WTC11 (cell line): ENCODE measurements around the gene CBR1.
A peak's percentile ranks its signal among the peaks of the same experiment; 100 is the strongest.

Experiments
- ATF1 ChIP-seq: sonication (generic); formaldehyde crosslinking; IDR thresholded peaks from 2 replicates; pipeline ENCODE4 v1.8.1; 2023; ENCODE audit warnings: mild to moderate bottlenecking, moderate library complexity, missing genetic modification reagents
- CREB1 ChIP-seq: sonication (generic); formaldehyde crosslinking; IDR thresholded peaks from 2 replicates; pipeline ENCODE4 v1.8.0; 2023; ENCODE audit warnings: mild to moderate bottlenecking, missing genetic modification reagents
- ESRRA ChIP-seq: sonication (generic); formaldehyde crosslinking; IDR thresholded peaks from 2 replicates; pipeline ENCODE4 v1.8.1; 2022; ENCODE audit warnings: mild to moderate bottlenecking, missing genetic modification reagents, borderline replicate concordance
- RELA ChIP-seq: sonication (generic); formaldehyde crosslinking; IDR thresholded peaks from 2 replicates; pipeline ENCODE4 v1.8.1; 2022; ENCODE audit warnings: missing genetic modification reagents, mild to moderate bottlenecking, borderline replicate concordance
- TF ChIP-seq, protein P1 (sequence below): fragments of 200-600 bp; IDR thresholded peaks from 2 replicates; pipeline ENCODE4 v1.8.0; 2022; ENCODE audit warnings: antibody characterized with exemption
- TF ChIP-seq, protein P2 (sequence below): sonication (generic); formaldehyde crosslinking; IDR thresholded peaks from 2 replicates; pipeline ENCODE4 v1.8.1; 2023; ENCODE audit warnings: mild to moderate bottlenecking, missing genetic modification reagents
- TF ChIP-seq, protein P3 (sequence below): fragments of 250-450 bp; sonication (Bioruptor Pico); IDR thresholded peaks from 2 replicates; pipeline ENCODE4 v1.8.0; 2021; ENCODE audit warnings: mild to moderate bottlenecking
- TF ChIP-seq, protein P4 (sequence below): sonication (generic); formaldehyde crosslinking; IDR thresholded peaks from 2 replicates; pipeline ENCODE4 v1.8.1; 2022; ENCODE audit warnings: mild to moderate bottlenecking, moderate library complexity, missing genetic modification reagents
- TF ChIP-seq, protein P5 (sequence below): sonication (generic); formaldehyde crosslinking; conservative IDR thresholded peaks from 2 replicates; pipeline ENCODE4 v1.8.1; 2022; ENCODE audit warnings: mild to moderate bottlenecking, missing genetic modification reagents

DNA sequence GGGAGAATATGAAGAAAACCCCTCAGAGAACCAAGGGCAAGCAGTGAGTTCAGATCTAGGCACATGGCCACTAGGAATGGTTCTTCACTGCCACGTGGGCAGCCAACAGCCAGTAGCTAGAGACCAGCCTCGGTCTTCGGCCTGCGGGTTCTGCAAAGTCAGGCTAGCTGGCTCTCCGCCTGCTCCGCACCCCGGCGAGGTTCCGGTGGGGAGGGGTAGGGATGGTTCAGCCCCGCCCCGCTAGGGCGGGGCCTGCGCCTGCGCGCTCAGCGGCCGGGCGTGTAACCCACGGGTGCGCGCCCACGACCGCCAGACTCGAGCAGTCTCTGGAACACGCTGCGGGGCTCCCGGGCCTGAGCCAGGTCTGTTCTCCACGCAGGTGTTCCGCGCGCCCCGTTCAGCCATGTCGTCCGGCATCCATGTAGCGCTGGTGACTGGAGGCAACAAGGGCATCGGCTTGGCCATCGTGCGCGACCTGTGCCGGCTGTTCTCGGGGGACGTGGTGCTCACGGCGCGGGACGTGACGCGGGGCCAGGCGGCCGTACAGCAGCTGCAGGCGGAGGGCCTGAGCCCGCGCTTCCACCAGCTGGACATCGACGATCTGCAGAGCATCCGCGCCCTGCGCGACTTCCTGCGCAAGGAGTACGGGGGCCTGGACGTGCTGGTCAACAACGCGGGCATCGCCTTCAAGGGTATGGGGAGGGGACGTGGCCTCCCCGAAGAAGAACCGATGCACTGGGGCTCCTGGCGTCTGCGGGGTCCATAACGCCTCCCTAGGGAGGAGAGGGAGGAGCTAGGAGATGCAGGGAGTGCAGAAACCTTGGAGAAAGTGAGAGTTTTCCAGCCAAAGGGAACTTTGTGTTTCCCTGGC is at the start of gene CBR1:
- TF ChIP-seq, protein P1, sequence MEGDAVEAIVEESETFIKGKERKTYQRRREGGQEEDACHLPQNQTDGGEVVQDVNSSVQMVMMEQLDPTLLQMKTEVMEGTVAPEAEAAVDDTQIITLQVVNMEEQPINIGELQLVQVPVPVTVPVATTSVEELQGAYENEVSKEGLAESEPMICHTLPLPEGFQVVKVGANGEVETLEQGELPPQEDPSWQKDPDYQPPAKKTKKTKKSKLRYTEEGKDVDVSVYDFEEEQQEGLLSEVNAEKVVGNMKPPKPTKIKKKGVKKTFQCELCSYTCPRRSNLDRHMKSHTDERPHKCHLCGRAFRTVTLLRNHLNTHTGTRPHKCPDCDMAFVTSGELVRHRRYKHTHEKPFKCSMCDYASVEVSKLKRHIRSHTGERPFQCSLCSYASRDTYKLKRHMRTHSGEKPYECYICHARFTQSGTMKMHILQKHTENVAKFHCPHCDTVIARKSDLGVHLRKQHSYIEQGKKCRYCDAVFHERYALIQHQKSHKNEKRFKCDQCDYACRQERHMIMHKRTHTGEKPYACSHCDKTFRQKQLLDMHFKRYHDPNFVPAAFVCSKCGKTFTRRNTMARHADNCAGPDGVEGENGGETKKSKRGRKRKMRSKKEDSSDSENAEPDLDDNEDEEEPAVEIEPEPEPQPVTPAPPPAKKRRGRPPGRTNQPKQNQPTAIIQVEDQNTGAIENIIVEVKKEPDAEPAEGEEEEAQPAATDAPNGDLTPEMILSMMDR, result no peak
- TF ChIP-seq, protein P2, sequence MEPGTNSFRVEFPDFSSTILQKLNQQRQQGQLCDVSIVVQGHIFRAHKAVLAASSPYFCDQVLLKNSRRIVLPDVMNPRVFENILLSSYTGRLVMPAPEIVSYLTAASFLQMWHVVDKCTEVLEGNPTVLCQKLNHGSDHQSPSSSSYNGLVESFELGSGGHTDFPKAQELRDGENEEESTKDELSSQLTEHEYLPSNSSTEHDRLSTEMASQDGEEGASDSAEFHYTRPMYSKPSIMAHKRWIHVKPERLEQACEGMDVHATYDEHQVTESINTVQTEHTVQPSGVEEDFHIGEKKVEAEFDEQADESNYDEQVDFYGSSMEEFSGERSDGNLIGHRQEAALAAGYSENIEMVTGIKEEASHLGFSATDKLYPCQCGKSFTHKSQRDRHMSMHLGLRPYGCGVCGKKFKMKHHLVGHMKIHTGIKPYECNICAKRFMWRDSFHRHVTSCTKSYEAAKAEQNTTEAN (CRISPR knock-in tag), result peak; percentile 84; the same call in 1 of the 2 replicates
- TF ChIP-seq, protein P3, sequence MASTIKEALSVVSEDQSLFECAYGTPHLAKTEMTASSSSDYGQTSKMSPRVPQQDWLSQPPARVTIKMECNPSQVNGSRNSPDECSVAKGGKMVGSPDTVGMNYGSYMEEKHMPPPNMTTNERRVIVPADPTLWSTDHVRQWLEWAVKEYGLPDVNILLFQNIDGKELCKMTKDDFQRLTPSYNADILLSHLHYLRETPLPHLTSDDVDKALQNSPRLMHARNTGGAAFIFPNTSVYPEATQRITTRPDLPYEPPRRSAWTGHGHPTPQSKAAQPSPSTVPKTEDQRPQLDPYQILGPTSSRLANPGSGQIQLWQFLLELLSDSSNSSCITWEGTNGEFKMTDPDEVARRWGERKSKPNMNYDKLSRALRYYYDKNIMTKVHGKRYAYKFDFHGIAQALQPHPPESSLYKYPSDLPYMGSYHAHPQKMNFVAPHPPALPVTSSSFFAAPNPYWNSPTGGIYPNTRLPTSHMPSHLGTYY (CRISPR knock-in tag), result no peak
- peak; percentile 42 for TF ChIP-seq CREB1 (CRISPR knock-in tag)
- peak; percentile 58; the same call in 1 of the 2 replicates for TF ChIP-seq ATF1 (CRISPR knock-in tag)
- TF ChIP-seq, protein P4, sequence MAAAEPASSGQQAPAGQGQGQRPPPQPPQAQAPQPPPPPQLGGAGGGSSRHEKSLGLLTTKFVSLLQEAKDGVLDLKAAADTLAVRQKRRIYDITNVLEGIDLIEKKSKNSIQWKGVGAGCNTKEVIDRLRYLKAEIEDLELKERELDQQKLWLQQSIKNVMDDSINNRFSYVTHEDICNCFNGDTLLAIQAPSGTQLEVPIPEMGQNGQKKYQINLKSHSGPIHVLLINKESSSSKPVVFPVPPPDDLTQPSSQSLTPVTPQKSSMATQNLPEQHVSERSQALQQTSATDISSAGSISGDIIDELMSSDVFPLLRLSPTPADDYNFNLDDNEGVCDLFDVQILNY (CRISPR knock-in tag), result peak; percentile 70
- TF ChIP-seq, protein P5, sequence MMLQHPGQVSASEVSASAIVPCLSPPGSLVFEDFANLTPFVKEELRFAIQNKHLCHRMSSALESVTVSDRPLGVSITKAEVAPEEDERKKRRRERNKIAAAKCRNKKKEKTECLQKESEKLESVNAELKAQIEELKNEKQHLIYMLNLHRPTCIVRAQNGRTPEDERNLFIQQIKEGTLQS (CRISPR knock-in tag), result no peak
- no peak; the same call in none of the 2 replicates for TF ChIP-seq RELA (CRISPR knock-in tag)
- TF ChIP-seq ESRRA (CRISPR knock-in tag), result no peak; the same call in 1 of the 2 replicates
